ENCODE data around the gene CNIH3.

DNA sequence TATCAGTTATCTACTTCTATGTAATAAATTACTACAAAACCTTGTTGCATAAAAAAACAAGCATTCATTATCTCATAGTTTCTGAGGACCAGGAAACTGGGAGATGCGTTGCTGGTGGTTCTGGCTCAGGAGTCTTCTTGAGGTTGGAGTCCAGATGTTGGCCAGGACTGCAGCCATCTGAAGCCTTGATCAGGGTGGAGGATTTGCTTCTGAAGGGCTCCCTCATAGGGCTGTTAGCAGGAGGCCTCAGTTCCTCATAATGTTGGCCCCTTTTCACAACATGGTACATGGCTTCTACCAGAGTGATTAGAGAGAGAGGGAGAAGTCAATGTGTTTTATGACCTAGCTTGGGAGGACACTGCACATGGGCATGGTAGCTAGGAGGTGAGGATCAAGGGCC lies 137.4 kb downstream of the CNIH3 start:
- TF ChIP-seq POLR2AphosphoS5 (IDR thresholded peaks at IDR 0.05; ENCODE audit: low read depth, low read length) (no peak), TCF7L2 (IDR thresholded peaks at IDR 0.05; ENCODE audit: low read depth, low read length) (no peak), SIN3A (IDR thresholded peaks at IDR 0.05; ENCODE audit: borderline replicate concordance, insufficient read depth, low read depth, low read length) (no peak)
- TF ChIP-seq, protein P1, sequence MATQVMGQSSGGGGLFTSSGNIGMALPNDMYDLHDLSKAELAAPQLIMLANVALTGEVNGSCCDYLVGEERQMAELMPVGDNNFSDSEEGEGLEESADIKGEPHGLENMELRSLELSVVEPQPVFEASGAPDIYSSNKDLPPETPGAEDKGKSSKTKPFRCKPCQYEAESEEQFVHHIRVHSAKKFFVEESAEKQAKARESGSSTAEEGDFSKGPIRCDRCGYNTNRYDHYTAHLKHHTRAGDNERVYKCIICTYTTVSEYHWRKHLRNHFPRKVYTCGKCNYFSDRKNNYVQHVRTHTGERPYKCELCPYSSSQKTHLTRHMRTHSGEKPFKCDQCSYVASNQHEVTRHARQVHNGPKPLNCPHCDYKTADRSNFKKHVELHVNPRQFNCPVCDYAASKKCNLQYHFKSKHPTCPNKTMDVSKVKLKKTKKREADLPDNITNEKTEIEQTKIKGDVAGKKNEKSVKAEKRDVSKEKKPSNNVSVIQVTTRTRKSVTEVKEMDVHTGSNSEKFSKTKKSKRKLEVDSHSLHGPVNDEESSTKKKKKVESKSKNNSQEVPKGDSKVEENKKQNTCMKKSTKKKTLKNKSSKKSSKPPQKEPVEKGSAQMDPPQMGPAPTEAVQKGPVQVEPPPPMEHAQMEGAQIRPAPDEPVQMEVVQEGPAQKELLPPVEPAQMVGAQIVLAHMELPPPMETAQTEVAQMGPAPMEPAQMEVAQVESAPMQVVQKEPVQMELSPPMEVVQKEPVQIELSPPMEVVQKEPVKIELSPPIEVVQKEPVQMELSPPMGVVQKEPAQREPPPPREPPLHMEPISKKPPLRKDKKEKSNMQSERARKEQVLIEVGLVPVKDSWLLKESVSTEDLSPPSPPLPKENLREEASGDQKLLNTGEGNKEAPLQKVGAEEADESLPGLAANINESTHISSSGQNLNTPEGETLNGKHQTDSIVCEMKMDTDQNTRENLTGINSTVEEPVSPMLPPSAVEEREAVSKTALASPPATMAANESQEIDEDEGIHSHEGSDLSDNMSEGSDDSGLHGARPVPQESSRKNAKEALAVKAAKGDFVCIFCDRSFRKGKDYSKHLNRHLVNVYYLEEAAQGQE (IDR thresholded peaks at IDR 0.05; ENCODE audit: insufficient read depth in 1 of 2, low read depth in 2 of 2, low read length in 1 of 2): no peak
- TF ChIP-seq, protein P2, sequence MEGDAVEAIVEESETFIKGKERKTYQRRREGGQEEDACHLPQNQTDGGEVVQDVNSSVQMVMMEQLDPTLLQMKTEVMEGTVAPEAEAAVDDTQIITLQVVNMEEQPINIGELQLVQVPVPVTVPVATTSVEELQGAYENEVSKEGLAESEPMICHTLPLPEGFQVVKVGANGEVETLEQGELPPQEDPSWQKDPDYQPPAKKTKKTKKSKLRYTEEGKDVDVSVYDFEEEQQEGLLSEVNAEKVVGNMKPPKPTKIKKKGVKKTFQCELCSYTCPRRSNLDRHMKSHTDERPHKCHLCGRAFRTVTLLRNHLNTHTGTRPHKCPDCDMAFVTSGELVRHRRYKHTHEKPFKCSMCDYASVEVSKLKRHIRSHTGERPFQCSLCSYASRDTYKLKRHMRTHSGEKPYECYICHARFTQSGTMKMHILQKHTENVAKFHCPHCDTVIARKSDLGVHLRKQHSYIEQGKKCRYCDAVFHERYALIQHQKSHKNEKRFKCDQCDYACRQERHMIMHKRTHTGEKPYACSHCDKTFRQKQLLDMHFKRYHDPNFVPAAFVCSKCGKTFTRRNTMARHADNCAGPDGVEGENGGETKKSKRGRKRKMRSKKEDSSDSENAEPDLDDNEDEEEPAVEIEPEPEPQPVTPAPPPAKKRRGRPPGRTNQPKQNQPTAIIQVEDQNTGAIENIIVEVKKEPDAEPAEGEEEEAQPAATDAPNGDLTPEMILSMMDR (IDR thresholded peaks at IDR 0.05): no peak
